ENCODE measurements around the gene GNL3L. TPM values are rescaled to one million over a fixed set of nuclear protein-coding genes. Genes with fewer than 3 reads are reported as not detected.

GNL3L gene
- total and polyA plus RNA-seq, 2 of the 13 experiments (the other 11 are each of a cell fraction or from before 2014, with no cell fraction given), result 12.1 to 32.6 TPM

DNA sequence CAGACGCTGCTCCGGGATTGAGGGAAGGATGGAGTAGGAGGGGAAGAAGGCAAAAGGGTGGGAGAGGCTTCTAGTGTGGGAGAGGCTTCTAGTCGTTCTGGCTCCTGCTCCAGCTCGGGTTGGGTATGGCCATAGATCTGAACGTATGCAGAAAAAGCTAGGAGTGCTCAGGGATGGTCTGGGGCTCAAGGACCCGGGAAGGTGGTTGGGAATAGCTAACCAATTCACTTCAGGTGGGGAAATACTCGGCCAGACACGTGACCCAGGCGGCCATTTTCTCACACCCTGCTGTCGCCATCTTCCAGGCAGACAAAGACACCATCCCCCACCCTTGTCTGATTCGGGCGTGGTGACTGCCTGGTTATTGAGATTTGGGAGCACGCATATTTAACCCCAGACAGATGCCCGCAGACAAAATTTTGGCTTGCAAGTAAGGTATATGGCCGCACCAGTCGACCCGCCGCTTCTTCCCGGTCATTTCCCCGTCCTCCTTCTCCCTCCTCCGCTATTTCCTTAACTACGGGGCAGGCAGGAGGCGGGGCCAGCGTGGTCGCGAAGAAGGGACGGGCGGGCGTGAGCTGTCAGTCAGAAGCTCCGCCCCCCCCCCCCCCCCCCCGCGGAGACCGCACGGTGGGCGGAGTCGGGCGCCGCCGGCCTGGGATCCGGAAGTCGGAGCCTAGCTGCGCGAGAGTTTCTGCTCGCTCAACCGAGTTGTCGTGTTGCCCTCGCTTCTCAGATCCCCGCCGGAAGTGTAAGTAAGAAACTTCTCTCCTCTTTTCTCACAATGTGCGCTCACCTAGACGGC, at the start of gene GNL3L (continued):
- TF ChIP-seq USF2 (IDR thresholded peaks at IDR 0.05; ENCODE audit: low read depth, low read length) (peak; percentile 72), USF2 (CRISPR knock-in tag; IDR thresholded peaks at IDR 0.05; ENCODE audit: borderline replicate concordance) (peak; percentile 81; the same call in 1 of the 2 replicates), IKZF5 (CRISPR knock-in tag; IDR thresholded peaks at IDR 0.05) (0 out of 2 replicates have a peak, but pooled peaks have one; percentile 29), REPIN1 (CRISPR knock-in tag; IDR thresholded peaks at IDR 0.05; ENCODE audit: borderline replicate concordance, low read depth) (no peak), STAG1 (CRISPR knock-in tag; IDR thresholded peaks at IDR 0.05) (no peak), ZNF296 (CRISPR knock-in tag; conservative IDR thresholded peaks at IDR 0.05) (no peak), TAF1 (CRISPR knock-in tag; IDR thresholded peaks at IDR 0.05) (peak; percentile 70; the same call in 1 of the 2 replicates), BHLHE40 (IDR thresholded peaks at IDR 0.05; ENCODE audit: low read length) (peak; percentile 63; the same call in 1 of the 2 replicates), YEATS2 (CRISPR knock-in tag; IDR thresholded peaks at IDR 0.05; ENCODE audit: borderline replicate concordance) (0 out of 2 replicates have a peak, but pooled peaks have one; percentile 40), PCBP1 (IDR thresholded peaks at IDR 0.05; ENCODE audit: borderline replicate concordance, low read depth, low read length) (peak; percentile 88; the same call in 1 of the 2 replicates), ELF4 (CRISPR knock-in tag; IDR thresholded peaks at IDR 0.05; ENCODE audit: borderline replicate concordance) (peak; percentile 63; the same call in 1 of the 2 replicates)
- TF ChIP-seq, protein P1, sequence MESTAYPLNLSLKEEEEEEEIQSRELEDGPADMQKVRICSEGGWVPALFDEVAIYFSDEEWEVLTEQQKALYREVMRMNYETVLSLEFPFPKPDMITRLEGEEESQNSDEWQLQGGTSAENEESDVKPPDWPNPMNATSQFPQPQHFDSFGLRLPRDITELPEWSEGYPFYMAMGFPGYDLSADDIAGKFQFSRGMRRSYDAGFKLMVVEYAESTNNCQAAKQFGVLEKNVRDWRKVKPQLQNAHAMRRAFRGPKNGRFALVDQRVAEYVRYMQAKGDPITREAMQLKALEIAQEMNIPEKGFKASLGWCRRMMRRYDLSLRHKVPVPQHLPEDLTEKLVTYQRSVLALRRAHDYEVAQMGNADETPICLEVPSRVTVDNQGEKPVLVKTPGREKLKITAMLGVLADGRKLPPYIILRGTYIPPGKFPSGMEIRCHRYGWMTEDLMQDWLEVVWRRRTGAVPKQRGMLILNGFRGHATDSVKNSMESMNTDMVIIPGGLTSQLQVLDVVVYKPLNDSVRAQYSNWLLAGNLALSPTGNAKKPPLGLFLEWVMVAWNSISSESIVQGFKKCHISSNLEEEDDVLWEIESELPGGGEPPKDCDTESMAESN (CRISPR knock-in tag; conservative IDR thresholded peaks at IDR 0.05), result peak; percentile 44; the same call in 1 of the 2 replicates
- TF ChIP-seq, protein P2, sequence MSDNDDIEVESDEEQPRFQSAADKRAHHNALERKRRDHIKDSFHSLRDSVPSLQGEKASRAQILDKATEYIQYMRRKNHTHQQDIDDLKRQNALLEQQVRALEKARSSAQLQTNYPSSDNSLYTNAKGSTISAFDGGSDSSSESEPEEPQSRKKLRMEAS (IDR thresholded peaks at IDR 0.05), result peak; percentile 84
